Measurements from ENCODE around the gene CPOX.
"Not testable (repeated sequence)": the region's sequence is repeated elsewhere in the genome, so short reads cannot be mapped to it uniquely, and the experiment has no call there.

DNA sequence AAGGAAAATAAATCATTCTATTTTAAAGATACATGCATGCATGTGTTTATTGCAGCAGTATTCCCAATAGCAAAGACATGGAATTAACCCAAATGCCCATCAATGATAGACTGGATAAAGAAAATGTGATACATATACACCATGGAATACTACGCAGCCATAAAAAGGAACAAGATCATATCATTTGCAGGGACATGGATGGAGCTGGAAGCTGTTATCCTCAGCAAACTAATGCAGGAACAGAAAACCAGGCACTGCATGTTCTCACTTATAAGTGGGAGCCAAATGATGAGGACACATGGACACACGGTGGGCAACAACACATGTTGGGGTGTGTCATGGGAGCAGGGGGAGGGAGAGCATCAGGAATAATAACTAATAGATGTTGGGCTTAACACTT is 33.6 kb downstream of the CPOX start:
- TF ChIP-seq, protein P1, sequence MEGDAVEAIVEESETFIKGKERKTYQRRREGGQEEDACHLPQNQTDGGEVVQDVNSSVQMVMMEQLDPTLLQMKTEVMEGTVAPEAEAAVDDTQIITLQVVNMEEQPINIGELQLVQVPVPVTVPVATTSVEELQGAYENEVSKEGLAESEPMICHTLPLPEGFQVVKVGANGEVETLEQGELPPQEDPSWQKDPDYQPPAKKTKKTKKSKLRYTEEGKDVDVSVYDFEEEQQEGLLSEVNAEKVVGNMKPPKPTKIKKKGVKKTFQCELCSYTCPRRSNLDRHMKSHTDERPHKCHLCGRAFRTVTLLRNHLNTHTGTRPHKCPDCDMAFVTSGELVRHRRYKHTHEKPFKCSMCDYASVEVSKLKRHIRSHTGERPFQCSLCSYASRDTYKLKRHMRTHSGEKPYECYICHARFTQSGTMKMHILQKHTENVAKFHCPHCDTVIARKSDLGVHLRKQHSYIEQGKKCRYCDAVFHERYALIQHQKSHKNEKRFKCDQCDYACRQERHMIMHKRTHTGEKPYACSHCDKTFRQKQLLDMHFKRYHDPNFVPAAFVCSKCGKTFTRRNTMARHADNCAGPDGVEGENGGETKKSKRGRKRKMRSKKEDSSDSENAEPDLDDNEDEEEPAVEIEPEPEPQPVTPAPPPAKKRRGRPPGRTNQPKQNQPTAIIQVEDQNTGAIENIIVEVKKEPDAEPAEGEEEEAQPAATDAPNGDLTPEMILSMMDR (IDR thresholded peaks at IDR 0.05): not testable (repeated sequence)
- not testable (repeated sequence) for TF ChIP-seq POLR2A (IDR thresholded peaks at IDR 0.05)

All from Peyer's patch (tissue), 4 donors.